Activated naive CD8-positive, alpha-beta T cell (primary cell): ENCODE measurements around the gene NRF1.

Experiments used
- H3K27ac Mint-ChIP-seq: one replicate; pipeline ENCODE4 v1.8.0; 2021; ENCODE audit warnings: mixed read lengths
- H3K27me3 Mint-ChIP-seq: one replicate; pipeline ENCODE4 v1.8.0; 2021; ENCODE audit warnings: mixed read lengths
- H3K36me3 Mint-ChIP-seq: one replicate; pipeline ENCODE4 v1.8.0; 2021; ENCODE audit warnings: mixed read lengths
- H3K4me1 Mint-ChIP-seq: one replicate; pipeline ENCODE4 v1.8.0; 2021; ENCODE audit warnings: low read depth, mixed read lengths
- H3K4me3 Mint-ChIP-seq: one replicate; pipeline ENCODE4 v1.8.0; 2021; ENCODE audit warnings: mild to moderate bottlenecking, mixed read lengths
- H3K9me3 Mint-ChIP-seq: one replicate; pipeline ENCODE4 v1.8.0; 2021; ENCODE audit warnings: low read depth, mixed read lengths

The NRF1 gene

GRCh38 chr7:129746857-129747529, 135.5 kb downstream of the NRF1 start:
- no peak overlapping the region for H3K4me3 Mint-ChIP-seq
- no peak overlapping the region for H3K27ac Mint-ChIP-seq
- no peaks in the 10 kb centered on the region for H3K9me3 Mint-ChIP-seq
- H3K36me3 Mint-ChIP-seq = peaks cover 4% of the 10 kb centered on the region
- no peaks in the 10 kb centered on the region for H3K27me3 Mint-ChIP-seq
- H3K4me1 Mint-ChIP-seq = no peaks in the 10 kb centered on the region

GRCh38 chr7:129748356-129749109, 137.0 kb downstream of the NRF1 start:
- Mint-ChIP-seq H3K4me3 (no peak overlapping the region), H3K27ac (no peak overlapping the region), H3K27me3 (no peaks in the 10 kb centered on the region), H3K9me3 (no peaks in the 10 kb centered on the region), H3K36me3 (peaks cover 4% of the 10 kb centered on the region), H3K4me1 (no peaks in the 10 kb centered on the region)

GRCh38 chr7:129750091-129750490, 138.6 kb downstream of the NRF1 start:
- Mint-ChIP-seq H3K4me3 (no peak overlapping the region), H3K4me1 (no peaks in the 10 kb centered on the region), H3K27ac (no peak overlapping the region), H3K36me3 (peaks cover 4% of the 10 kb centered on the region), H3K9me3 (no peaks in the 10 kb centered on the region), H3K27me3 (no peaks in the 10 kb centered on the region)

- Mint-ChIP-seq H3K9me3 (no peaks in the 10 kb centered on the region), H3K27ac (no peak overlapping the region), H3K4me3 (no peak overlapping the region), H3K4me1 (no peaks in the 10 kb centered on the region), H3K27me3 (no peaks in the 10 kb centered on the region), H3K36me3 (peaks cover 4% of the 10 kb centered on the region)
These were observed 139.0 kb downstream of the NRF1 start for GRCh38 chr7:129750501-129750900.

GRCh38 chr7:129751916-129752315, 140.4 kb downstream of the NRF1 start:
- H3K9me3 Mint-ChIP-seq = no peaks in the 10 kb centered on the region
- peaks cover 4% of the 10 kb centered on the region for H3K36me3 Mint-ChIP-seq
- H3K4me1 Mint-ChIP-seq = no peaks in the 10 kb centered on the region
- H3K27me3 Mint-ChIP-seq = no peaks in the 10 kb centered on the region
- no peak overlapping the region for H3K27ac Mint-ChIP-seq
- H3K4me3 Mint-ChIP-seq = no peak overlapping the region

- H3K4me1 Mint-ChIP-seq = no peaks in the 10 kb centered on the region
- peaks cover 4% of the 10 kb centered on the region for H3K36me3 Mint-ChIP-seq
- no peaks in the 10 kb centered on the region for H3K27me3 Mint-ChIP-seq
- no peak overlapping the region for H3K4me3 Mint-ChIP-seq
- no peak overlapping the region for H3K27ac Mint-ChIP-seq
- no peaks in the 10 kb centered on the region for H3K9me3 Mint-ChIP-seq
These were observed 141.2 kb downstream of the NRF1 start for GRCh38 chr7:129752760-129753159.

GRCh38 chr7:129754406-129754805, 142.9 kb downstream of the NRF1 start:
- H3K36me3 Mint-ChIP-seq = peaks cover 4% of the 10 kb centered on the region

GRCh38 chr7:129757991-129758390, 146.5 kb downstream of the NRF1 start:
- Mint-ChIP-seq H3K9me3 (no peaks in the 10 kb centered on the region), H3K27me3 (no peaks in the 10 kb centered on the region), H3K36me3 (peaks cover 4% of the 10 kb centered on the region), H3K4me1 (no peaks in the 10 kb centered on the region), H3K27ac (peak overlapping the region; percentile 51), H3K4me3 (no peak overlapping the region)

More at GRCh38 chr7:129754406-129754805, 142.9 kb downstream of the NRF1 start:
- no peak overlapping the region for H3K27ac Mint-ChIP-seq
- no peak overlapping the region for H3K4me3 Mint-ChIP-seq
- no peaks in the 10 kb centered on the region for H3K27me3 Mint-ChIP-seq
- no peaks in the 10 kb centered on the region for H3K9me3 Mint-ChIP-seq
- H3K4me1 Mint-ChIP-seq = no peaks in the 10 kb centered on the region

GRCh38 chr7:129762387-129762969, 151.0 kb downstream of the NRF1 start:
- Mint-ChIP-seq H3K27ac (no peak overlapping the region), H3K4me1 (no peaks in the 10 kb centered on the region), H3K27me3 (peaks cover 2% of the 10 kb centered on the region), H3K4me3 (no peak overlapping the region), H3K36me3 (peaks cover 2% of the 10 kb centered on the region), H3K9me3 (no peaks in the 10 kb centered on the region)

- Mint-ChIP-seq H3K36me3 (no peaks in the 10 kb centered on the region), H3K4me3 (no peak overlapping the region), H3K4me1 (no peaks in the 10 kb centered on the region), H3K9me3 (no peaks in the 10 kb centered on the region), H3K27ac (no peak overlapping the region), H3K27me3 (peaks cover 2% of the 10 kb centered on the region)
These were observed 152.9 kb downstream of the NRF1 start for GRCh38 chr7:129764247-129765084.

GRCh38 chr7:129765352-129765751, 153.8 kb downstream of the NRF1 start:
- H3K4me3 Mint-ChIP-seq = no peak overlapping the region
- no peak overlapping the region for H3K27ac Mint-ChIP-seq
- H3K9me3 Mint-ChIP-seq = no peaks in the 10 kb centered on the region
- H3K36me3 Mint-ChIP-seq = no peaks in the 10 kb centered on the region
- peaks cover 2% of the 10 kb centered on the region for H3K27me3 Mint-ChIP-seq
- no peaks in the 10 kb centered on the region for H3K4me1 Mint-ChIP-seq

GRCh38 chr7:129767120-129768015, 155.8 kb downstream of the NRF1 start:
- H3K4me1 Mint-ChIP-seq = no peaks in the 10 kb centered on the region
- H3K27ac Mint-ChIP-seq = no peak overlapping the region
- no peaks in the 10 kb centered on the region for H3K36me3 Mint-ChIP-seq
- no peak overlapping the region for H3K4me3 Mint-ChIP-seq
- H3K27me3 Mint-ChIP-seq = peaks cover 2% of the 10 kb centered on the region
- no peaks in the 10 kb centered on the region for H3K9me3 Mint-ChIP-seq

- no peaks in the 10 kb centered on the region for H3K9me3 Mint-ChIP-seq
- H3K27me3 Mint-ChIP-seq = peaks cover 2% of the 10 kb centered on the region
- no peak overlapping the region for H3K27ac Mint-ChIP-seq
- H3K4me1 Mint-ChIP-seq = no peaks in the 10 kb centered on the region
- no peaks in the 10 kb centered on the region for H3K36me3 Mint-ChIP-seq
- H3K4me3 Mint-ChIP-seq = no peak overlapping the region
These were observed 157.3 kb downstream of the NRF1 start for GRCh38 chr7:129768614-129769399.
